ENCODE data around the gene PUS7. TPM values are rescaled to one million over a fixed set of nuclear protein-coding genes. Genes with fewer than 3 reads are reported as not detected.

The PUS7 gene
- total RNA-seq, 1 donor from 2014 or later = 50.7 TPM

- intact Hi-C loops (cut with micrococcal nuclease) = loop anchor here (1.0 kb wide), 1 partner anchor 335 kb away; no protein-coding TSS in a partner anchor
- Mint-ChIP-seq H3K9me3 (no peaks in the 10 kb centered on the region), H3K27me3 (ENCODE audit: insufficient read depth) (no peaks in the 10 kb centered on the region), H3K27ac (no peak overlapping the region), H3K4me3 (no peak overlapping the region), H3K36me3 (ENCODE audit: low read depth) (peaks cover 20% of the 10 kb centered on the region), H3K4me1 (ENCODE audit: low read depth) (no peaks in the 10 kb centered on the region)
- DNase-seq (ENCODE audit: low spot score) = no peak
Observed at GRCh38 chr7:105487579-105488571, 34.2 kb downstream of the PUS7 start.

- Mint-ChIP-seq H3K4me3 (no peak overlapping the region), H3K4me1 (ENCODE audit: low read depth) (no peaks in the 10 kb centered on the region), H3K36me3 (ENCODE audit: low read depth) (peaks cover 33% of the 10 kb centered on the region), H3K9me3 (no peaks in the 10 kb centered on the region), H3K27ac (no peak overlapping the region), H3K27me3 (ENCODE audit: insufficient read depth) (no peaks in the 10 kb centered on the region)
- intact Hi-C loops (cut with micrococcal nuclease) = no loop called here
- DNase-seq (ENCODE audit: low spot score) = no peak
Observed at GRCh38 chr7:105480931-105481330, 41.1 kb downstream of the PUS7 start.

GRCh38 chr7:105478606-105479005 is 43.5 kb downstream of the PUS7 start:
- no peaks in the 10 kb centered on the region for H3K4me1 Mint-ChIP-seq (ENCODE audit: low read depth)
- no peak for DNase-seq (ENCODE audit: low spot score)
- intact Hi-C loops (cut with micrococcal nuclease) = no loop called here
- H3K36me3 Mint-ChIP-seq (ENCODE audit: low read depth) = peaks cover 32% of the 10 kb centered on the region
- no peak overlapping the region for H3K27ac Mint-ChIP-seq
- H3K9me3 Mint-ChIP-seq = no peaks in the 10 kb centered on the region
- H3K4me3 Mint-ChIP-seq = no peak overlapping the region
- no peaks in the 10 kb centered on the region for H3K27me3 Mint-ChIP-seq (ENCODE audit: insufficient read depth)

GRCh38 chr7:105477908-105478307 is 44.2 kb downstream of the PUS7 start:
- Mint-ChIP-seq H3K9me3 (no peaks in the 10 kb centered on the region), H3K27me3 (ENCODE audit: insufficient read depth) (no peaks in the 10 kb centered on the region), H3K4me1 (ENCODE audit: low read depth) (no peaks in the 10 kb centered on the region), H3K27ac (no peak overlapping the region), H3K36me3 (ENCODE audit: low read depth) (peaks cover 32% of the 10 kb centered on the region), H3K4me3 (no peak overlapping the region)
- intact Hi-C loops (cut with micrococcal nuclease) = no loop called here
- no peak for DNase-seq (ENCODE audit: low spot score)

- Mint-ChIP-seq H3K4me3 (no peak overlapping the region), H3K9me3 (no peaks in the 10 kb centered on the region), H3K36me3 (ENCODE audit: low read depth) (peaks cover 29% of the 10 kb centered on the region), H3K27ac (no peak overlapping the region), H3K27me3 (ENCODE audit: insufficient read depth) (no peaks in the 10 kb centered on the region), H3K4me1 (ENCODE audit: low read depth) (no peaks in the 10 kb centered on the region)
- DNase-seq (ENCODE audit: low spot score) = no peak
- intact Hi-C loops (cut with micrococcal nuclease) = no loop called here
Observed at GRCh38 chr7:105474045-105474444, 48.0 kb downstream of the PUS7 start.

- Mint-ChIP-seq H3K27me3 (ENCODE audit: insufficient read depth) (no peaks in the 10 kb centered on the region), H3K36me3 (ENCODE audit: low read depth) (peaks cover 23% of the 10 kb centered on the region), H3K4me3 (no peak overlapping the region), H3K27ac (no peak overlapping the region), H3K4me1 (ENCODE audit: low read depth) (no peaks in the 10 kb centered on the region), H3K9me3 (no peaks in the 10 kb centered on the region)
- no peak for DNase-seq (ENCODE audit: low spot score)
- intact Hi-C loops (cut with micrococcal nuclease) = no loop called here
Observed at GRCh38 chr7:105473163-105473562, 48.9 kb downstream of the PUS7 start.

GRCh38 chr7:105470846-105471245 is 51.2 kb downstream of the PUS7 start:
- no peaks in the 10 kb centered on the region for H3K4me1 Mint-ChIP-seq (ENCODE audit: low read depth)
- intact Hi-C loops (cut with micrococcal nuclease) = no loop called here
- no peak overlapping the region for H3K27ac Mint-ChIP-seq
- peaks cover 19% of the 10 kb centered on the region for H3K36me3 Mint-ChIP-seq (ENCODE audit: low read depth)
- H3K9me3 Mint-ChIP-seq = no peaks in the 10 kb centered on the region
- no peaks in the 10 kb centered on the region for H3K27me3 Mint-ChIP-seq (ENCODE audit: insufficient read depth)
- no peak for DNase-seq (ENCODE audit: low spot score)
- no peak overlapping the region for H3K4me3 Mint-ChIP-seq

- intact Hi-C loops (cut with micrococcal nuclease) = no loop called here
- H3K4me3 Mint-ChIP-seq = no peak overlapping the region
- no peak overlapping the region for H3K27ac Mint-ChIP-seq
- no peaks in the 10 kb centered on the region for H3K27me3 Mint-ChIP-seq (ENCODE audit: insufficient read depth)
- no peaks in the 10 kb centered on the region for H3K9me3 Mint-ChIP-seq
- DNase-seq (ENCODE audit: low spot score) = no peak
- H3K36me3 Mint-ChIP-seq (ENCODE audit: low read depth) = peaks cover 15% of the 10 kb centered on the region
- no peaks in the 10 kb centered on the region for H3K4me1 Mint-ChIP-seq (ENCODE audit: low read depth)
Observed at GRCh38 chr7:105470090-105470489, 52.0 kb downstream of the PUS7 start.

GRCh38 chr7:105462765-105463420 is 59.2 kb downstream of the PUS7 start:
- Mint-ChIP-seq H3K4me1 (ENCODE audit: low read depth) (no peaks in the 10 kb centered on the region), H3K4me3 (no peak overlapping the region), H3K27me3 (ENCODE audit: insufficient read depth) (no peaks in the 10 kb centered on the region), H3K9me3 (no peaks in the 10 kb centered on the region), H3K36me3 (ENCODE audit: low read depth) (peaks cover 12% of the 10 kb centered on the region), H3K27ac (no peak overlapping the region)
- intact Hi-C loops (cut with micrococcal nuclease) = no loop called here
- DNase-seq (ENCODE audit: low spot score) = no peak

- peaks cover 11% of the 10 kb centered on the region for H3K36me3 Mint-ChIP-seq (ENCODE audit: low read depth)
- no peaks in the 10 kb centered on the region for H3K27me3 Mint-ChIP-seq (ENCODE audit: insufficient read depth)
- H3K27ac Mint-ChIP-seq = no peak overlapping the region
- H3K4me3 Mint-ChIP-seq = no peak overlapping the region
- no peaks in the 10 kb centered on the region for H3K4me1 Mint-ChIP-seq (ENCODE audit: low read depth)
- intact Hi-C loops (cut with micrococcal nuclease) = no loop called here
- DNase-seq (ENCODE audit: low spot score) = no peak
- no peaks in the 10 kb centered on the region for H3K9me3 Mint-ChIP-seq
Observed at GRCh38 chr7:105461518-105461917, 60.6 kb downstream of the PUS7 start.

GRCh38 chr7:105457619-105458225 is 64.3 kb downstream of the PUS7 start:
- Mint-ChIP-seq H3K9me3 (no peaks in the 10 kb centered on the region), H3K4me1 (ENCODE audit: low read depth) (no peaks in the 10 kb centered on the region), H3K4me3 (no peak overlapping the region), H3K27ac (no peak overlapping the region), H3K27me3 (ENCODE audit: insufficient read depth) (no peaks in the 10 kb centered on the region), H3K36me3 (ENCODE audit: low read depth) (peaks cover 13% of the 10 kb centered on the region)
- intact Hi-C loops (cut with micrococcal nuclease) = no loop called here
- no peak for DNase-seq (ENCODE audit: low spot score)

GRCh38 chr7:105454921-105455320 is 67.2 kb downstream of the PUS7 start:
- Mint-ChIP-seq H3K4me3 (no peak overlapping the region), H3K9me3 (no peaks in the 10 kb centered on the region), H3K27ac (no peak overlapping the region), H3K27me3 (ENCODE audit: insufficient read depth) (no peaks in the 10 kb centered on the region), H3K36me3 (ENCODE audit: low read depth) (peaks cover 8% of the 10 kb centered on the region), H3K4me1 (ENCODE audit: low read depth) (peaks cover 11% of the 10 kb centered on the region)
- intact Hi-C loops (cut with micrococcal nuclease) = no loop called here
- no peak for DNase-seq (ENCODE audit: low spot score)

Data from activated T-helper 1 cell treated with anti-CD3 and anti-CD28 coated beads, Interleukin-12 subunit alpha, Interleukin-12 subunit beta, Interleukin-2, Interleukin-4 antibody, amounts not matched to agents 30 ng/mL and 10 ng/mL and 1 ng/mL, durations not matched to agents 14 hours and 24 hours and 36 hours (primary cell).